NCI-H460 (cell line): Measurements from ENCODE around the gene SOCS1. TPM values are rescaled to one million over a fixed set of nuclear protein-coding genes. Genes with fewer than 3 reads are reported as not detected.
"Not testable (repeated sequence)": the region's sequence is repeated elsewhere in the genome, so short reads cannot be mapped to it uniquely, and the experiment has no call there.

Source experiments
- DNase-seq: peaks from one replicate; pipeline ENCODE4 v3.0.0-alpha.2; 2016; ENCODE audit warnings: low read depth; ENCODE audit errors: extremely low read depth
- polyA plus RNA-seq: library from polyadenylated mRNA; depleted of rRNA; stranded (reverse); fragments of >200 nt; gene quantifications from 2 replicates; pipeline ENCODE4 v1.2.3, GENCODE V29; 2014; cell fraction: nucleus; rRNA removed
- total RNA-seq: library from RNA; depleted of rRNA; stranded (reverse); fragments of >200 nt; shearing (Covaris generic); gene quantifications from 2 replicates; pipeline ENCODE4 v1.2.3, GENCODE V29; 2014; rRNA removed

Gene SOCS1
- 0.75 and 1.1 TPM in 2 replicates for total RNA-seq
- 0.37 and 2.5 TPM in 2 replicates for polyA plus RNA-seq

DNA sequence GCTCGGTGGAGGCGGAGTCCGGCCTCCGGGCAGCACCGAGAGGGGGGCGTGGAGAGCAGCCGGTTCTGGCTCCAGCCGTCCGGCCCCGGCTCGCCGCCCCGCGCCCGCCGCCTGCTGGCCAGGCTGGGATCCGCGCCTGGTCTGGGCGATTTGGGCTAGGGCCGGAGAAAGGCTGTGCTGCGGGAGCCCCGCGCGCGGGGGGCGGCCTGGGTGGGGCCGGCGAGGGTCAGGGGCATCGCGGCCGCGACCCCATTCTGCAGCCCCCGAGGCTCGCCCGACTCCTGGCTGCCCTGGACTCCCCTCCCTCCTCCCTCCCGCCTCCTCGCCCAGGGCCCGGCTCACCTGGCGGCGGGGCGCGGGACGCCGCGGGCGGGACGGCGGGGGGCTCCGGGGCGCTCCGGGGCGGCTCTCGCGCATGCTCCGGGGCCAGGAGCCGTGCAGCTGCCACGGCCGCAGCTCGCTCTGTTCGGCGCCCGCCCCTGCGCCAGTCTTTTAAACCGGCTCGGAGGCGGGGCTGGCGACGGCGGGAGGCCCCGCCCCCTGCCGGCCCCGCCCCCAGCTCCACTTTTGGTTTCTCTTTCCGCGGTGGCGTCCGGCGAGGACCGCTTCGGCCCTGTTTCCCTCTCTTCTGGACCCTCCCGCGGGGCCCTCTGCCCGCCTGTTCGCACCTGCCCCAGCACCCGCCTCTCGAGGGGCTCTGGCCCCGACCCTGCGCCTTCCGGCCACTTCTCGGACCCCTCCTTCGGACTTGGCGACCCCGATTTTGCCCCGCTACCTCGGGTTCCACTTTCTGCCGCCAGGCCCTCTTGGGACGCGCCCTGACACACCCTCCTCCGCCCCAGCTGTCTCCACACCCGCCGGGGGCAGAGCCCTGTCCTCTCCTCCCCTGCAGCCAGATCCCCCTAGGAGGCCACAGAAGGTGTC, at the start of gene SOCS1:
Gene SOCS1, minus strand, starts transcription at position 468 of the 924 bp plus-strand sequence. CDS start 726 bp downstream, outside the sequence.
- DNase-seq: peak; percentile 75

- peak; percentile 47 for DNase-seq
Measured at GRCh38 chr16:11303405-11304138, 47.6 kb upstream of the SOCS1 start.

DNA sequence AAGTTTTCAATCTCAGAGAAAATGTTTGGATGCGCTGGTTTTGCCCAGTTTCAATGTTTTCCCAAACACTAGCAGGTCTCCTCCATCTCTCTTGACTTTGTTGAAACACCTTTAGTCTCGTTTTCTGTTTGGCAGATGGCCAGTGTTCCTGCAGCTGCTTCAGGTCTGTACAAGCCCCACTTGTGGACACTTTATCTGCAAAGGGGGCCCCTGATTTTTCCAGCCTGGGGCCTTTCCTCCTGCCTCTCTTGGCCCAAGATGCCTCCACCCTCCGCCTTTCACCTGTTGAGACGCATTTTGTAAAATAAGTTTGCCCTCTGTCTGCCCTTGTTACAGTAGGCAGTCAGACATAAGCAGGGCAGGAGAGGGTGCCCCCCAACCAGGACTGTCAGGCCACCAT, 47.0 kb upstream of the SOCS1 start:
- no peak for DNase-seq

DNA sequence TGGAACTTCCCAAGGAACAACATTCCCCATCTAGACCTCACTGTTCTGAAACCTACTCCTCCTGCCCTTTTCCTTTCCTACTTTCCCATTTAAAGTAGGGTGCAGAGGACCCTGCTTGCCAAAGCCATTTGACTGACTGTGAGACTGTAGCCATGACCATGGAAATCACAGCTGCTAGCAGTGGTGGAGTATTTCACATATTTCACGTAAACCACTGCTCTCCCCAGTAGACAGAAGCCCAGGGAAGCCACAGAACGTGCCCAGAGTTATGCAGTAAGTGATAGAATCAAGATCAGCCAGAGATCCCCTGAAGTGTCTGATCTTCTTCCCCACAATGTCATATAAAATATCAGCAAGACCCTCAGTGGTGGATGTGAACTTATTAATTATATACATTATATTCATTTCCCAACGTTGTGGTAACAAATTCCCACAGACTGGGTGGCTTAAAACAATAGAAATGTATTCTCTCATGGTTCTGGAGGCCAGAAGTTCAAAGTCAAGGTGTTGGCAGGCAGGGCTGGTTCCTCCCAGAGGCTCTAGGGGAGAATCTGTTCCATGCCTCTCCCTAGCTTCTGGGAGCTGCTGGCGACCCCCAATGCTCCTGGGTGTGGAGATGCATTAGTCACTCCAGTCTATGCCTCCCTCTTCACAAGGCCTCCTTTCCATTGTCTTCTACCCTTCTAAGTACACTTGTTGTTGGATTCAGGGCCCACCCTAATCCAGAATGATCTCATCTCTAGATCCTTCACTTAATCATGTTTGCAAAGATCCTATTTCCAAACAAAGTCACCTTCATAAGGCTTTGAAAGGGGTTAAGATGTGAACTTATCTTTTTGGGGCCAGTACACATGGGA, 45.9 kb upstream of the SOCS1 start:
- no peak for DNase-seq

DNA sequence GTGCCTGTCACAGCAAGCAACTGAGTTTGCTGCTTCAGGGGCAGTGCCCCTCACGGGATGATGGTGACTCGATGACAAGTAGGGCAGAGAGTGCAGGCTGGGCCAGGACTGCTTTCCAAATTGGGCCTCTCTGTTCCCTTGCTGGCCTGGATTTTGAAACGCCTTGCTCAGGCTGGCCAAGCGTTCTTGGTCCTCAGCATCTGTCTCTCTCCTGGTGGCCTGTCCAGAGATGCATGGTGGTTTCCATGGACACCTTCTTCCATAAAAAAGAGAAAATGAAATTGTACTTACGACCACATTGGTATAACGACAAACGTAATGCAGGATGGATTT, 44.5 kb upstream of the SOCS1 start:
- DNase-seq: no peak

- DNase-seq: no peak
Measured at GRCh38 chr16:11299865-11300559, 44.0 kb upstream of the SOCS1 start.

DNA sequence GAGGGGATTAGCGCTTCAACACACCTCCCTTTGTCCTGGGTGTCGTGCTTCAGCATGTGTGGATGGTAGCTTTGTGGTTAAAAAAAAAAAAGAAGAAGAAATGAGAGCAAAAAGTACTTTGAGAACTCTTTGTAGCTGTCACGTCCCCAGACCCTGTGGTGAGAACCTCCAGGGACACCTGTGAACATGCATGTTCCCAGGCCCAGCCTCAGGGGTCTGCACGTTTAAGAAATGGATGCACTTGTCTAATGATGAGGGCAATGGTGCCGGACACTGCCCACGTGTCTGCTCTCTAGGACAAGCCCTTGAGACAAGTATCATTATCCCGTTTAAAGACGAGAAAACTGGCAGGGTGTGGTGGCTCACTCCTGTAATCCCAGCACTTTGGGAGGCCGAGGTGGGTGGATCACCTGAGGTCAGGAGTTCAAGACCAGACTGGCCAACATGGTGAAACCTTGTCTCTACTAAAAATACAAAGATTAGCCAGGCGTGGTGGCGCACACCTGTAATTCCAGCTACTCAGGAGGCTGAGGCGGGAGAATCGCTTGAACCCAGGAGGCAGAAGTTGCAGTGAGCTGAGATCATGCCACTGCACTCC, 43.0 kb upstream of the SOCS1 start:
- not testable (repeated sequence) for DNase-seq

DNA sequence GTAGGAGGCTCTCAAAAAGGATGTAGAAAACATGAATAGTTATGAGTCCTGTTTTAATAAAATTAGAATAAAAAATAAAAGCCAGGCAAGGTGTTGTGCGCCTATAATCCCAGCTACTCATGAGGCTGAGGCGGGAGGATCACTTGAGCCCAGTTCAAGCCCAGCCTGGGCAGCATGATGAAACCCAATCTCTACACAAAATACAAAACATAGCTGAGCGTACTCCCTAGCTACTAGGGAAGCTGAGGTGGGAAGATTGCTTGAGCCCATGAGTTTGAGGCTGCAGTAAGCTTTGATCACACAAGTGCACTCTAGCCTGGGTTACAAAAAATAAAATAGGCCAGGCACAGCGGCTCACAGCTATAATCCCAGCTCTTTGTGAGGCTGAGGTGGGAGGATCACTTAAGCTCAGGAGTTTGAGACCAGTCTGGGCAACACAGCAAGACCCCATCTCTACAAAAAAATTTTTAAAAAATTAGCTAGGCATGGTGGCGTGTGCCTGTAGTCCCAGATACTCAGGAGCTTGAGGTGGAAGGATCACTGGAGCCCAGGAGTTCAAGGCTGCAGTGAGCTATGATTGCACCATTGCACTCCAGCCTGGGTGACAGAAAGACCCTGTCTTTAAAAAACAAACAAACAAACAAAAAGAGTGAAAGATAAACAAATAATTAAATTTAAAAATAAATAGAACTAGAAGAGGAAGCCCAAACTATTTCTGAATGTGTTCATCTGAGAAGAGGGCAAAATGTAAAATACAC, 42.3 kb upstream of the SOCS1 start:
- no peak for DNase-seq

DNA sequence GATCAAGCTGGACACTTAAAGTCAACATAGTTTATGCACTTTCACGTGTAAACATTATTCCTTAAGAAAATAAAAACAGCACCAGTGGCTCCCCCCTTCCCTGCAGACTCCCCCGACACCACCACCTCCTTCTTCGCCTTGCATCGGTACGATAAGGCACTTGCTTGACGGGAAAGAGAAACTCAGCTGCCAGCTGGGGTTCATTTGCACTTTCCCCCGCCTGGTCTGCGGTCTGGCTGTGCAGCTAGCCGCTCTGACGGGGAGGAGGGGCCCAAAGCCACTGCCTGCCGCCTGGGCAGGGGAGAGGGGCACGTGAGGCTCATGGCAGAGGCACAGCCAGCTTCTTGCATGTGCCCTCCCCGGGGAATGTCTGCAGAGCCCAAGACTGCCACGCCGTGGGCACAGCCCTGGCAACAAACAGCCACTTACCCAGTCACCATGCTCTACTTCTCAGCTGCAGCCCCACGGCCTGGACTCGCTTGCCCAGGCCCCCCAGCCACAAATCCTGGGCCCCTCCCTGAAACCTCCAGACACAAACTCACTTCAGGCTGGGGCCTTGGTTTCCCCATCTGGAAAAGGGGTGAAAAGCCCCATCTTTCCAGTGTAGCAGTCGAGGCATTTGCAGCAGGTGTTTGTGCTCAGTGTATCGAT, 41.6 kb upstream of the SOCS1 start:
- DNase-seq: no peak

DNA sequence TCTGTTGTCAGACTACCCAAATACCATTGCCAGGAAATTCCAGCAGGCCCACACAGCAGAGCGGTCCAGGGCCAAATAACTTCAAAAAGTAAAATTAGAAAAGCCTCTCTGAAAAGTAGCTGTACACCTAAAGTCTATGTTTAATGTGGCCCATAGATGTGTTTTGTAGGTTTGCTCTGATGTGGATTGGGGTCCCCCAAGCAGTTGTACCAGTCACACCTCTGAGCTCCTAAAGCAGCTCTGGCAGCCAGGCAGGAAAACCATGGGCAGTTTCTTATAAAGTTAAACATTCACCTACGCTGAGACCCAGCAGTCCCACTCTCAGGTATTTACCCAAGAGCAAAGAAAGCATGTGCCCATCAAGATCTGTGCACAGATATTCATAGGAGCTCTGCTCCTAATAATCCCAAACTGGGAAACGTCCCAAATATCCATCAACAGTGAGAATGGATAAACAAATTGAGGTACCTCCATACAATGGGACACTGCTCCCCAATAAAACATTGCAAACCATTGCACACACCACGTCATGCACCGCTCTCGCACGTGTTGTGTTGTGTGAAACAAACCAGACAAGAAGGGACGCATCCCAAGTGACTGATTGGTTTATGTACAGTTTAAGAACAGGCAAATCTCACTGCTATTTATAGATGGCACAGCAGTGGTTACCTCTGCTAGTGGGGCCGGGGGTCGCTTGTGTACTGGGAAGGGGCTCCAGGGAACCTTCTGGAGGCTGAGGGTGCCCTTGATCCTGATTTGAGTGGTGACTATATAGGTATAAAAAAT, 40.9 kb upstream of the SOCS1 start:
- DNase-seq: no peak

DNA sequence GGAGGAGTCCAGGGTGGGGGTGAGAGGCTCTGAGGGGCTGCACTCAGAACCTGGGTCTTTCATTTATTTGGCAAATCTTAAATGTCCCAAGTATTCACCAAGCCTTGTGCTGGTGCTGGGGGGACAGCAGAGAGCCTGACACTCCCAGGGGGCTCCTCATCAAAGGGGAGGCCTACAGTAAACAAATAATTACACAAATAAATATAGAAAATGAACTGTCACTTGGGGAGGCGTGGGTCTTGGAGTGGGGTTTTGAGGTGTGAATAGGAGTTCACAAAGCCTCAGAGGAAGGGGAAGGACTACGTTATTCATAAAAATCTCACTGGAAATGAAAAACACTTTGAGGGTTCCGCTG, 40.3 kb upstream of the SOCS1 start:
- DNase-seq: no peak

GRCh38 chr16:11295672-11296071, 39.7 kb upstream of the SOCS1 start:
- no peak for DNase-seq

- DNase-seq: no peak
Measured at GRCh38 chr16:11292076-11292748, 36.2 kb upstream of the SOCS1 start.

DNA sequence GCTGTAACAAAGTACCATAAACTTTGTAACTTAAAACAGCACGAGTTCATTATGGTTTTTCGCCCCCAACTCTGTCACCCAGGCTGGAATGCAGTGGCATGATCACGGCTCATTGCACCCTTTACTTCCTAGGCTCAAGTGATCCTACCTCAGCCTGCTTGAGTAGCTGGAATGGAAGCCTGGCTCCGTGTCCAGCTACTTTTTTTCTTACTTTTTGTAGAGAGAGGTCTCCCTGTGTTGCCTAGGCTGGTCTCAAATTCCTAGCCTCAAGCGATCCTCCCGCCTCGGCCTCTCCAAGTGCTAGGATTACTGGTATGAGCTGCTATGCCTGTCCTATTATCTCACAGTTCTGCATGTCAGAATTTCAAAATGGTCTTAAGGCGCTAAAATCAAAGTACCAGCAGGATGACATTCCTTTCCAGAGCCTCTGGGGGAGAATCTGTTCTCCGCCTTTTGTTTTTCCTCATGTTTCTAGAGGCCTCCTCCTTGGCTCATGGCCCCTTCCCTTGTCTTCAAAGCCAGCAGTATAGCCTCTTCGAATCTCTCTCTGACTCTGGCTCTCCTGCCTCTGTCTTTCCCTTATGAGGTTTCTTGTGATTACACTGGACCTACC, 35.2 kb upstream of the SOCS1 start:
- no peak for DNase-seq

DNA sequence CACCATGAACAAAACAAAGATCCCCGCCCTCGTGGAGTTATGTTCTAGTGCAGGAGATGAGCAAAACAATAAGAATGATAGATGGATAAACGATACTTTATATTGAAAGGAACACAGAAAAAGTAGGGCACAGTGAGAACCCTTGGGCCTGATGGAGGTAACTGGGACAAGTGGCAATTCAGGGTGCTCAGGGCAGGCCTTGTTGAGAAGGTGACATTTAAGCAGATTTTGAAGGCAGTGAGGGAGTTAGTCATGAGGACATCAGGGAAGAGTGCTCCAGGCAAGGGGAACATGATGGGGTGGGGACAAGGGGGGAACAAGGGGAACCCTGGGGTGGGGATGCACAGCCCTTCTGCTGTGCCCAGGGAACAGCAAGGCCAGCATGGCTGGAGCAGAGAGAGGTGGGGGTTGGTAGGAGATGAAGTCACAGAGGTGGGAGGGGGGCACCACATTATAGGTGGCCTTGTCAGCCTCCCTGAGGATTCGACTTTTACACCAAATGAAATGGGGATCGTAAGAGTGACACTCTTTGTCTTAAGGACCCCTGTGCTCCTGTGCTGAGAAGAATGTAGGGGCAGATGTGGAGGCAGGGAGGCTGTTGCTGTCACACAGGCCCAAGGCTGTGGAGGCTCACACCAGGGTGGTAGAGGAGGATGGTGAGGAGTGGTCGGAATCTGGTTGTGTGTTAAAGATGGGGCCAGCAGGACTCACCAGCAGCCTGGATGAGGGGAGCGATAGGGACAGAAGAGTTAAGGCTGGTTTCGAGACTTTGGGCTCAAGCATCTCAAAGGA, 34.3 kb upstream of the SOCS1 start:
- DNase-seq: no peak

DNA sequence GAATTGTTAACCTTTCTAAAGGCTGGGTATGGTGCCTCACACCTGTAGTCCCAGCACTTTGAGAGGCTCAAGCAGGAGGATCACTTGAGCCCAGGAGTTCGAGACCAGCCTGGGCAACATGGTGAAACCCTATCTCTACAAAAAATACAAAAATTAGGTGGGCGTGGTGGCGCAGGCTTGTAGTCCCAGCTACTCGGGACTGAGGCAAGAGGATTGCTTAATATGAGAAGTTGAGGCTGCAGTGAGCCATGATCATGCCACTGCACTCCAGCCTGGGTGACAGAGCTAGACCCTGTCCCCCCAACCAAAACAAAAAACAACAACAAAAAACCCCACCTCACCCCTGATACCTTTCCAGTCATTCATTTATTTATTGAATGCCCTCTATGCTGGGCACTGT, 33.7 kb upstream of the SOCS1 start:
- not testable (repeated sequence) for DNase-seq
